ENCODE measurements around the gene PAQR3.
"Not testable (repeated sequence)": the region's sequence is repeated elsewhere in the genome, so short reads cannot be mapped to it uniquely, and the experiment has no call there.

Gene PAQR3

GRCh38 chr4:78928835-78929234 is 10.4 kb downstream of the PAQR3 start:
- DNase-seq (ENCODE audit: low read depth in 2 of 2, low spot score in 1 of 2), result no peak

- DNase-seq (ENCODE audit: low read depth in 2 of 2, low spot score in 1 of 2), result no peak
Observed at GRCh38 chr4:78926826-78927225, 12.4 kb downstream of the PAQR3 start.

DNA sequence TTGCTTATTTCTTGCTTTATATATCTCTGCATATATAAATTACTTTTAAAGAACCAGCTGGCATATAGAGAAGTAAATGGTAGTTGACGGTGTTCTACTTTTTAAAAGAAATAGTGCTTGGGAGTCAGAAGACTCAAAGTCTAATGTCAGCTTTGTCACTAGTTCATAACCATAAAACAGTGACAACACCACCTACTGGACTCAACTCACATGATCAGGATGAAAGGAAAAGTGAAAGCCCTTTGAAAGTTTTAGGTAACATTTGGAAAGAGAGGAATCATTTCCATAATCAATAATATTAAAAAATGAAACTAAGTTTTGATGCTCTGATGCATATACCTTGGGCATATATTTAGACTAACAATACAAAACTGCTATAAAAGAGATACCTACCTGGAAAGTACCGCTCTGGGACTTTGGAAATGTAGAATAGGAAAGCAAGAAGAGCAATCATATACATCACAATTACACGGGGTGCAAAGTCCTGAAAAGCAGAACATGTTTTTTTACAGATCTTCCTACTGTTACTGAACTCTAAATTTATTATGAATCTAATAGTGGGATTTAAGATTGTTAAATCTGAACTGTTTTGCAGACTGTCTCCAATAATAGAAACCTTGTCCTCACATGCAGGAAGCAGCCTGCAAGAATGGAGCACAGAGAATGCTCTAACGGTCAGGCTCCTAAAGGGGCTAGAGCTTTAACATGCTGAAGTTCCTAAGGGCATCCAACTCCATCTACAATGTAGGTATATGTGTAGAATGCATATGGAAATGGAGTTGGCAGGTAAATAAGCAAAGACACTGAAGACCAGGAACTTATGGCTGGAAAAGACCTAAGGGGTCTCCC is 15.6 kb downstream of the PAQR3 start:
- DNase-seq (ENCODE audit: low read depth in 2 of 2, low spot score in 1 of 2), result no peak

GRCh38 chr4:78922207-78922606 is 17.0 kb downstream of the PAQR3 start:
- no peak for DNase-seq (ENCODE audit: low read depth in 2 of 2, low spot score in 1 of 2)

GRCh38 chr4:78910612-78911011 is 28.6 kb downstream of the PAQR3 start:
- DNase-seq (ENCODE audit: low read depth in 2 of 2, low spot score in 1 of 2), result no peak

DNA sequence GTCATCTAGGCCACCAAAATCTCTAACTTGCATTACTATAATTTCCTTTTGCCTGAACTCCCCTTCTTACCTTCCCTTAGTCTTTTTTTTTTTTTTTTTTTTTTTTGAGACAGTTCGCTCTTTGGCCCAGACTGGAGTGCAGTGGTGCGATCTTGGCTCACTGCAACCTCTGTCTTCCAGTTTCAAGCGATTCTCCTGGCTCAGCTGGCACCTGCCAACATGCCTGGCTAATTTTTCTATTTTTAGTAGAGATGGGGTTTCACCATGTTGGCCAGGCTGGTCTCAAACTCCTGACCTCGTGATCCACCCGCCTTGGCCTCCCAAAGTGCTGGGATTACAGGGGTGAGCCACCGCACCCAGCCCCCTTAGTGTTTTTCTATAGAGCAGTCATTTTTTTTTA is 30.3 kb downstream of the PAQR3 start:
- DNase-seq (ENCODE audit: low read depth in 2 of 2, low spot score in 1 of 2), result not testable (repeated sequence)

GRCh38 chr4:78907638-78908037 is 31.6 kb downstream of the PAQR3 start:
- DNase-seq (ENCODE audit: low read depth in 2 of 2, low spot score in 1 of 2), result no peak

GRCh38 chr4:78904143-78904542 is 35.1 kb downstream of the PAQR3 start:
- DNase-seq (ENCODE audit: low read depth in 2 of 2, low spot score in 1 of 2), result no peak

DNA sequence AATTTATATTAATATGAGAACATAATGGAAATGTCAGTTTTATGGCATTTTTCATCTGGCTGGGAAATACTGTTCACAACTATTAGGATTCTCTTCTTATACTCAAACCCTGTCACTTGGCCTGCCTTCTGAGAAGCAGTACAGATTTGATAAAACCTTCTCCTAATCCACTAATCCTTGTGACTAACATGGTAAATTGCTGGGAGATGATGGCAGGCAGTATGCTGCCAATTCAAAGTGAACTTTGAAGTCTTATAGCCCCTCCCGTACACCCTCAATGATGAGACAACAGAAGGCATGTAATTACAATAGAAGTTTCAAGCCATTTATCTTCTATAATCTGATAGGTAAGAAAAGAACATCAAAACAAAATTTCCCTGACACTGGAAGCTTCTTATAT is 36.9 kb downstream of the PAQR3 start:
- no peak for DNase-seq (ENCODE audit: low read depth in 2 of 2, low spot score in 1 of 2)

GRCh38 chr4:78901882-78902281 is 37.4 kb downstream of the PAQR3 start:
- no peak for DNase-seq (ENCODE audit: low read depth in 2 of 2, low spot score in 1 of 2)

DNA sequence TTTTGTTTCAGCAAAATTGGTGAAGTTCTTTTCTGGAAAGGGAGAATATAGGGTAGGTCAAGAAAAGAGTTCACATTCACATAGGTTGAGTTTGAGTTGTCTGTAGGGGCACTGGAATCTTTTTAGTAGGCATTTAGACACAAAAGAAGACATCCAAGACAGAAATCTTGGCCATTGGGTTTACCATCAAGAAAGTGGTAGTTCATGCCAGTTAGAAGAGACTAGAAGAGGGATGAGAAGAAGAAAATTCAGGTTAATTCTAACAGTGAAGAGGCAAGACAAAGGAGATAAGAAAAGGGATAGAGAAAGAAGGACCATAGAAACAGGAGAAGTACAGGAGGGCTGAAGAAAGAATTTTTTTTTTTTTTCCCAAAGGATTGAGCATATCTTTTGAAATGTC is 39.9 kb downstream of the PAQR3 start:
- DNase-seq (ENCODE audit: low read depth in 2 of 2, low spot score in 1 of 2), result no peak

DNA sequence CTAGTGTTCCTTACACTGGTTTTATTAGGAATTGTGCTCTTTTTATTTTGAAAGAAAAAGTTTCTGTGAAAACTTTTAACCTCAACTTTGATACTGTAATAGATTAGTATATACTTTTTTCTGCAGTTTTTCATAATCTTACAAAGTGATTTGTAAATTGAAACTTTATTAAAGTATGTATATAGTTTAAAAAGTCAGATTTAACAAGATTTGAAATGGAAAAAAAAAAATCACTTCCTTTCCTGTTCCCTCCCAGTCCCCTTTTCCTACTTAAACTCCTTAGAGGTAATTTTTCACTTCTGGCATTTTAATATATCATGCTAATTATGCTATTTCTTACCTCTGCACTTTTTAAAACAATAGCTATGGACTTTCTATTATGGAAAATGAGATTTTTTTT is 49.3 kb downstream of the PAQR3 start:
- no peak for DNase-seq (ENCODE audit: low read depth in 2 of 2, low spot score in 1 of 2)

- DNase-seq (ENCODE audit: low read depth in 2 of 2, low spot score in 1 of 2), result no peak
Observed at GRCh38 chr4:78885598-78885997, 53.6 kb downstream of the PAQR3 start.

- DNase-seq (ENCODE audit: low read depth in 2 of 2, low spot score in 1 of 2), result no peak
Observed at GRCh38 chr4:78880874-78881492, 58.3 kb downstream of the PAQR3 start.

GRCh38 chr4:78878031-78878430 is 61.2 kb downstream of the PAQR3 start:
- no peak for DNase-seq (ENCODE audit: low read depth in 2 of 2, low spot score in 1 of 2)

DNA sequence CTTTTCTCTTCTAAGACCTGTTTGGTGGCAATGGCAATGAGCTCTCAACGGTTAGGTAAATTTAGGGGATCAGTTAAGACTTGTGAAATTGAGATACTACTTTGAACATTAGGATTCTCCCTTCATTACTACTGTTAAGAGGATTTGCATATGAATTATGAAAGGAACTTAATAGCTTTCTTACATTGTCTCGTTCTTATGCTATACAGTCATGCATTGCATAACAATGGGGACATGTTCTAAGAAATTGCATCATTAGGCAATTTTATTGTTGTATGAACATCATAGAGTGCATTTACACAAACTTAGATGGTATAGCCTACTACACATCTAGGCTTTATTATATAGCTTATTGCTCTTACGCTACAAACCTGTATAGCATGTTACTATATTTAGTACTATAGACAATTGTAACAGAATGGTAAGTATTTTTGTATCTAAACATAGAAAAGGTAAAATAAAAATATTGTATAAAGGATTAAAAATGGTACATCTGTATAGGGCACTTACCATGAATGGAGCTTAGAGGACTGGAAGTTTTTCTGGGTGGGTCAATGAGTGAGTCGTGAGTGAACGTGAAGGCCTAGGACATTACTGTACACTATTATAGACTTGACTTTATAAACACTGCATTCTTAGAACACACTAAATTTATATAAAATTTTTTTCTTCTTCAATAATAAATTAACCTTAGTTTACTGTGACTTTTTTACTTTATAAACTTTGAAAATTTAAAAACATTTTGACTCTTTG is 62.5 kb downstream of the PAQR3 start:
- DNase-seq (ENCODE audit: low read depth in 2 of 2, low spot score in 1 of 2), result no peak

DNA sequence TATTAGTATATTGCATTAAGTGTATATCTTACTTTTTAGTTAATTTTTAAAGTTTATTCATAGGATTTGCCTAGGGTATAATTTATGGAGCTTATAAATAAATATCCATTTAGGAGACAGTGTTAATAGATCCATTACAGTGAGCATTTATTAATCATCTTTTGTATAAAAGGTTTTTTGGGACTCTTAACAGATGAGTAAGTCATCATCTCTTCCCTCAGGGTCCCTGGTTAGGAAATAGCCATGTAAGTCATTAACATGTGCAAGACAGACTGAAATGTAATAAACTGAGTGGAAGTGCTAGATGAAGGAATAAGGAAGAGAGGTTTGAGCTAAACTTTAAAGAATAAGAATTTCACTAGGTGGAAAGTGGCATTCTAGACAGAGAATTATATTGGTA is 69.2 kb downstream of the PAQR3 start:
- DNase-seq (ENCODE audit: low read depth in 2 of 2, low spot score in 1 of 2), result no peak

GRCh38 chr4:78868712-78869111 is 70.5 kb downstream of the PAQR3 start:
- not testable (repeated sequence) for DNase-seq (ENCODE audit: low read depth in 2 of 2, low spot score in 1 of 2)

- no peak for DNase-seq (ENCODE audit: low read depth in 2 of 2, low spot score in 1 of 2)
Observed at GRCh38 chr4:78865451-78865850, 73.8 kb downstream of the PAQR3 start.

DNA sequence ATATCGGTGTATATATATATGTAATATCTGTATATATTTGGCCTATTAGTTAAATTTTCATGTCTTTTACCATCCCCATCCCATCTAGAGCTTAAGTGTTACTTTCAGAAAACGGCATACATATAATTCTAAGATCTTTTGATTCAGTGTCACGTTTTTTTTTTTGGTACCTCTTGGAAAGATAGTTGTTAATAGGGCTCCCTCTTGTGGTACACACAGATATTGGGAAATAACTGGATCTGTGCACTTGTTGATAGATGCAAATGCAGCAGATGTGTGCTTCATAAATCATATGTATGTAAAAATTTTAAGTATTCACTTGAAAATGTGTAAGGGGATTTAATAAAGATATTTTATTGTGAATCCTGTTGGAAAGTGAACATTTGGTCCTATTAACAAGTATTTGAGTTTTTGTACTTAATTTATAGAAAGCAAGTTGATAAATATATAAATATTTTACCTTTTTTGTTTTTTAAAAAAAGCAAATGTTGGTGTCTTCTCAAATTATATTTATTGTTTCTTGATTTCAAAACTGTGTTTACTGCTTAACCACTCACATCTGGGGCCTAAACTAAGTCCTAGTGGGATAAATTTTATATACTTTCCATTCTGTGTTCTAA is 74.7 kb downstream of the PAQR3 start:
- DNase-seq (ENCODE audit: low read depth in 2 of 2, low spot score in 1 of 2), result no peak

DNA sequence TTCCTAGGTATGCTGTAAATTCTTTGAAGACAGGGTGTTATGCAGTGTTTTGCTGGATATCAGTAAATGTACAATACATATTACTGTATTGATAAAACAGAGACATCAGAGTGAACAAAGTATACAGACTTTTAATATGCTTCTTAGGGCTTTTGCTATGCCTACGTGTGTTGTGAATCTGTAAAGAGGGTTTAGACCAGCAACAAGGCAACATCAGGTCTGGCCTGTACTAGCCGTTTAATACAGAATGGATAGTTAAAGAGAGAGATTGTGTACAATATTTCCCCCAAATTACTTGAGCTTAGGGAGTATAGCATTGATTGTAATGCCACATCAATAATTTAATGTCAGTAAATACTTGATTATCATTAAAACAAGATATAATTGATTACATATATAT is 75.2 kb downstream of the PAQR3 start:
- DNase-seq (ENCODE audit: low read depth in 2 of 2, low spot score in 1 of 2), result no peak
